Measurements from ENCODE around the gene BIRC2.

Gene BIRC2

GRCh38 chr11:102413497-102413896 is 66.5 kb downstream of the BIRC2 start:
- Histone ChIP-seq H3K27ac (no peak overlapping the region), H3K36me3 (peaks cover 1% of the 10 kb centered on the region; the same call in 1 of the 2 replicates), H3K27me3 (ENCODE audit: insufficient read depth, low read depth, severe bottlenecking) (no peaks in the 10 kb centered on the region), H3K9me3 (ENCODE audit: severe bottlenecking) (no peaks in the 10 kb centered on the region), H3K4me3 (ENCODE audit: low read depth, low read length) (no peak overlapping the region)
- TF ChIP-seq, protein P1, sequence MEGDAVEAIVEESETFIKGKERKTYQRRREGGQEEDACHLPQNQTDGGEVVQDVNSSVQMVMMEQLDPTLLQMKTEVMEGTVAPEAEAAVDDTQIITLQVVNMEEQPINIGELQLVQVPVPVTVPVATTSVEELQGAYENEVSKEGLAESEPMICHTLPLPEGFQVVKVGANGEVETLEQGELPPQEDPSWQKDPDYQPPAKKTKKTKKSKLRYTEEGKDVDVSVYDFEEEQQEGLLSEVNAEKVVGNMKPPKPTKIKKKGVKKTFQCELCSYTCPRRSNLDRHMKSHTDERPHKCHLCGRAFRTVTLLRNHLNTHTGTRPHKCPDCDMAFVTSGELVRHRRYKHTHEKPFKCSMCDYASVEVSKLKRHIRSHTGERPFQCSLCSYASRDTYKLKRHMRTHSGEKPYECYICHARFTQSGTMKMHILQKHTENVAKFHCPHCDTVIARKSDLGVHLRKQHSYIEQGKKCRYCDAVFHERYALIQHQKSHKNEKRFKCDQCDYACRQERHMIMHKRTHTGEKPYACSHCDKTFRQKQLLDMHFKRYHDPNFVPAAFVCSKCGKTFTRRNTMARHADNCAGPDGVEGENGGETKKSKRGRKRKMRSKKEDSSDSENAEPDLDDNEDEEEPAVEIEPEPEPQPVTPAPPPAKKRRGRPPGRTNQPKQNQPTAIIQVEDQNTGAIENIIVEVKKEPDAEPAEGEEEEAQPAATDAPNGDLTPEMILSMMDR (IDR thresholded peaks at IDR 0.05; ENCODE audit: low read depth, low read length), result no peak
- DNase-seq, result no peak

DNA sequence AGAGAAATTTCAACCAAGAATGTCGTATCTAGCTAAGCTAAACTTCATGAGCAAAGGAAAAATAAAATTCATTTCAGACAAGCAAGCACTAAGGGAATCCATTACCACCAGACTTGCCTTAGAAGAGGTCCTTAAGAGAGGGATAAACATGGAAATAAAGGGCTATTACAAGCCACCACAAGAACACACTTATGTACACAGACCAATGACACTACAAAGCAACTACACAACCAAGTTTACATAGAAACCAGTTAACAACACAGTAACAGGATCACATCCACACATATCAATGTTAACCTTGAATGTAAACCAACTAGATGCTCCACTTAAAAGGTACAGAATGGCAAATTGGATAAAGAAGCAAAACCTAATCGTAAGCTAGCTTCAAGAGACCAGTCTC is 67.5 kb downstream of the BIRC2 start:
- Histone ChIP-seq H3K27me3 (ENCODE audit: insufficient read depth, low read depth, severe bottlenecking) (no peaks in the 10 kb centered on the region), H3K4me3 (ENCODE audit: low read depth, low read length) (no peak overlapping the region), H3K27ac (no peak overlapping the region), H3K9me3 (ENCODE audit: severe bottlenecking) (no peaks in the 10 kb centered on the region), H3K36me3 (peaks cover 6% of the 10 kb centered on the region; the same call in 1 of the 2 replicates)
- no peak for DNase-seq
- TF ChIP-seq, protein P1 (IDR thresholded peaks at IDR 0.05; ENCODE audit: low read depth, low read length), result no peak

- TF ChIP-seq, protein P1 (IDR thresholded peaks at IDR 0.05; ENCODE audit: low read depth, low read length), result no peak
- Histone ChIP-seq H3K27ac (no peak overlapping the region), H3K36me3 (peaks cover 6% of the 10 kb centered on the region; the same call in 1 of the 2 replicates), H3K4me3 (ENCODE audit: low read depth, low read length) (no peak overlapping the region), H3K27me3 (ENCODE audit: insufficient read depth, low read depth, severe bottlenecking) (no peaks in the 10 kb centered on the region), H3K9me3 (ENCODE audit: severe bottlenecking) (no peaks in the 10 kb centered on the region)
- DNase-seq, result no peak
Measured at GRCh38 chr11:102415304-102415916, 68.4 kb downstream of the BIRC2 start.

DNA sequence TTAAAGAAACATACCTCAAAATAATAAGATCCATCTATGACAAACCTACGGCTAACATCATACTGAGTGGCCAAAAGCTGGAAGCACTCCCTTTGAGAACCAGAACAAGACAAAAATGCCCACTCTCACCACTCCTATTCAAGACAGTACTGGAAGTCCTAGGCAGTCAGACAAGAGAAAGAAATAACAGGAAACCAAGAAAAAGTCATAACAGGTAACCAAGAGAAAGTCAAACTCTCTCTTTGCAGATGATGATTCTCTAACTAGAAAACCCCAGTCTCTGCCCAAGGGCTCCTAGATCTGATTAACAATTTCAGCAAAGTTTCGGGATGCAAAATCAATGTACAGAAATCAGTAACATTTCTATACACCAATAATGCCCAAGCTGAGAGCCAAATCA is 70.0 kb downstream of the BIRC2 start:
- TF ChIP-seq, protein P1 (IDR thresholded peaks at IDR 0.05; ENCODE audit: low read depth, low read length), result no peak
- Histone ChIP-seq H3K36me3 (peaks cover 6% of the 10 kb centered on the region; the same call in 1 of the 2 replicates), H3K27ac (no peak overlapping the region), H3K27me3 (ENCODE audit: insufficient read depth, low read depth, severe bottlenecking) (no peaks in the 10 kb centered on the region), H3K4me3 (ENCODE audit: low read depth, low read length) (no peak overlapping the region), H3K9me3 (ENCODE audit: severe bottlenecking) (no peaks in the 10 kb centered on the region)
- no peak for DNase-seq

DNA sequence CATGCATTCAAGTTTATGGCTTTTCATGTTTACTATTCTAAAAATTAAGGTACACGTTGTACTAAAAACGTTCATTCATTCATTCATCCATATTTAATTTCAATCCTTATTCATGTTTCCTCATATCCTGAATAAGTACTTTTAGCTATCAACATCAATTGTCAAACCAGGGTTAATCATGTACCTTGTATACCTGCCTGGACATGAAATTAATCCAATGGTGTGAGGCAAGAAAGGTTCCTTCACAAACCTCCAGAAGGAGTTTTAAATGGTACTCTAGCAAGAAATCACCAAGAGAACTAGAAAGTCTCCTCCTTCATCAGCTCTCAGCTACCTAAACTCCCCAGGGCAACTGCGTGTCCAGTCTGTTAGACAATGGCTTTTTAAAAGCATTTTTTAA is 72.2 kb downstream of the BIRC2 start:
- Histone ChIP-seq H3K27ac (no peak overlapping the region), H3K4me3 (ENCODE audit: low read depth, low read length) (no peak overlapping the region), H3K9me3 (ENCODE audit: severe bottlenecking) (no peaks in the 10 kb centered on the region), H3K36me3 (peaks cover 6% of the 10 kb centered on the region), H3K27me3 (ENCODE audit: insufficient read depth, low read depth, severe bottlenecking) (no peaks in the 10 kb centered on the region)
- TF ChIP-seq, protein P1 (IDR thresholded peaks at IDR 0.05; ENCODE audit: low read depth, low read length), result no peak
- DNase-seq, result no peak

DNA sequence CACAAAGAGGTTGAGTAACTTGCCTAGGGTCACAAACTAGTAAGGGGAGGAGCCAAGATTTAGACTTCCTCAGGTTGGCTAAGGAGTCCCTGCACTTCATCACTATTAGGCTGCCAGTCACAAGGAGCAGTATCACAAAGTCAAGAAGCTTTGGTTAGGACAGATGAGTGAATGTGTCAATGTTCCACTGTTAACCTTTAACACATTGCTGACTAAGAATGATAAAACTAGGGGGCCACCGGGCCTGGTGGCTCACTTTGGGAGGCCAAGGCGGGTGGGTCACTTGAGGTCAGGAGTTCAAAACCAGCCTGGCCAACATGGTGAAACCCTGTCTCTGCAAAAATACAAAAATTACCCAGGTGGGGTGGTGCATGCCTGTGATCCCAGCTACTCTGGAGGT is 73.5 kb downstream of the BIRC2 start:
- Histone ChIP-seq H3K36me3 (peaks cover 6% of the 10 kb centered on the region), H3K9me3 (ENCODE audit: severe bottlenecking) (no peaks in the 10 kb centered on the region), H3K27me3 (ENCODE audit: insufficient read depth, low read depth, severe bottlenecking) (no peaks in the 10 kb centered on the region), H3K27ac (no peak overlapping the region), H3K4me3 (ENCODE audit: low read depth, low read length) (no peak overlapping the region)
- TF ChIP-seq, protein P1 (IDR thresholded peaks at IDR 0.05; ENCODE audit: low read depth, low read length), result no peak
- DNase-seq, result no peak
